PC-3 (cell line): ENCODE measurements around the gene PRR20G.

Experiments
- EZH2phosphoT487 ChIP-seq: fragments of 300-600 bp; sonication (generic); IDR thresholded peaks from 2 replicates; pipeline ENCODE4 v1.6.1; 2018; ENCODE audit warnings: mild to moderate bottlenecking, antibody characterized with exemption, low read length, borderline replicate concordance
- TF ChIP-seq, protein P1 (sequence below): fragments of 300-600 bp; sonication (generic); conservative IDR thresholded peaks from 2 replicates; pipeline ENCODE4 v1.5.1; 2017; ENCODE audit warnings: antibody characterized with exemption, low read depth, mild to moderate bottlenecking, low read length

DNA sequence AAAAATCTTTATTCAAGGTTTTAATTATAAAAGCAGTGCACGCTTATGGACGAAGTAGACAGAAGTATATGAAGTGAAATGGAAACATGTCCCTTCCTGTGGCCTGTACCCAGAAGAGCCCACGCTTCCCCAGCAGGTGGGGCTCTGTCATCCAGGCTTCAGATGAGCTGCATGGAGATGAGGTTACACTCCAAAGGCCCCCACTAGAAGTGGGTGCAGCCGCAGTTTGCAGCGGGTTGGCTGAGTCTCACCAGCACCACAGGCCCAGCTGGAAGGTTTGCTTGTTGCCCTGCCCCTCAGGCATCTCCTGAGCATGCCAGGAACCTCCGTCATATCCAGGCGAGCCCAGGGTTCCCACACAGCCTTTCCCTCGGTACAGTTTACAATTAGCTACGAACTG, 33.1 kb downstream of the PRR20G start:
- TF ChIP-seq, protein P1, sequence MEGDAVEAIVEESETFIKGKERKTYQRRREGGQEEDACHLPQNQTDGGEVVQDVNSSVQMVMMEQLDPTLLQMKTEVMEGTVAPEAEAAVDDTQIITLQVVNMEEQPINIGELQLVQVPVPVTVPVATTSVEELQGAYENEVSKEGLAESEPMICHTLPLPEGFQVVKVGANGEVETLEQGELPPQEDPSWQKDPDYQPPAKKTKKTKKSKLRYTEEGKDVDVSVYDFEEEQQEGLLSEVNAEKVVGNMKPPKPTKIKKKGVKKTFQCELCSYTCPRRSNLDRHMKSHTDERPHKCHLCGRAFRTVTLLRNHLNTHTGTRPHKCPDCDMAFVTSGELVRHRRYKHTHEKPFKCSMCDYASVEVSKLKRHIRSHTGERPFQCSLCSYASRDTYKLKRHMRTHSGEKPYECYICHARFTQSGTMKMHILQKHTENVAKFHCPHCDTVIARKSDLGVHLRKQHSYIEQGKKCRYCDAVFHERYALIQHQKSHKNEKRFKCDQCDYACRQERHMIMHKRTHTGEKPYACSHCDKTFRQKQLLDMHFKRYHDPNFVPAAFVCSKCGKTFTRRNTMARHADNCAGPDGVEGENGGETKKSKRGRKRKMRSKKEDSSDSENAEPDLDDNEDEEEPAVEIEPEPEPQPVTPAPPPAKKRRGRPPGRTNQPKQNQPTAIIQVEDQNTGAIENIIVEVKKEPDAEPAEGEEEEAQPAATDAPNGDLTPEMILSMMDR: peak; percentile 50
- TF ChIP-seq EZH2phosphoT487: no peak
